SK-N-SH (cell line): ENCODE measurements around the gene MAGEA9.

Experiments used
- CTCF ChIP-seq: fragments of 200-600 bp; sonication (generic); IDR thresholded peaks from 2 replicates; pipeline ENCODE4 v1.6.1; 2017; ENCODE audit warnings: antibody characterized with exemption, mild to moderate bottlenecking, moderate library complexity
- ELF1 ChIP-seq: IDR thresholded peaks from 2 replicates; pipeline ENCODE4 v1.4.0; 2012
- EP300 ChIP-seq, 2 experiments: IDR thresholded peaks; 2 replicates each; pipeline versions ENCODE4 v1.4.0 to v1.6.1; 2012; ENCODE audit warnings: borderline replicate concordance in 1 of 2, low read depth in 1 of 2, low read length in 1 of 2
- EZH2phosphoT487 ChIP-seq: fragments of 200-600 bp; sonication (generic); IDR thresholded peaks from 2 replicates; pipeline ENCODE4 v1.6.1; 2017; ENCODE audit warnings: low read depth, mixed run types, mild to moderate bottlenecking, antibody characterized with exemption, moderate library complexity, borderline replicate concordance
- FOXJ3 ChIP-seq: sonication (generic); formaldehyde crosslinking; IDR thresholded peaks from 2 replicates; pipeline ENCODE4 v1.5.1; 2020; ENCODE audit warnings: mild to moderate bottlenecking, missing genetic modification reagents
- FOXM1 ChIP-seq: IDR thresholded peaks from 2 replicates; pipeline ENCODE4 v1.4.0; 2012; ENCODE audit warnings: low read depth, mild to moderate bottlenecking
- POLR2AphosphoS5 ChIP-seq: IDR thresholded peaks from 2 replicates; pipeline ENCODE4 v1.6.1; 2012; ENCODE audit warnings: low read depth, low read length
- RCOR1 ChIP-seq: fragments of 150-350 bp; IDR thresholded peaks from 2 replicates; pipeline ENCODE4 v1.6.1; 2017; ENCODE audit warnings: antibody characterized with exemption, low read length
- REST ChIP-seq: IDR thresholded peaks from 2 replicates; pipeline ENCODE4 v1.6.1; 2012; ENCODE audit warnings: mild to moderate bottlenecking, low read depth, low read length, moderate library complexity
- SIN3A ChIP-seq: IDR thresholded peaks from 2 replicates; pipeline ENCODE4 v1.6.1; 2012; ENCODE audit warnings: low read depth, mild to moderate bottlenecking, low read length, moderate library complexity, borderline replicate concordance
- TF ChIP-seq, protein P1 (sequence below): IDR thresholded peaks from 2 replicates; pipeline ENCODE4; 2012

GRCh38 chrX:149807747-149808458 lies 26.2 kb downstream of the MAGEA9 start:
- no peak for TF ChIP-seq FOXM1
- TF ChIP-seq CTCF: no peak
- no peak for TF ChIP-seq ELF1
- no peak for TF ChIP-seq EZH2phosphoT487
- TF ChIP-seq, protein P1, sequence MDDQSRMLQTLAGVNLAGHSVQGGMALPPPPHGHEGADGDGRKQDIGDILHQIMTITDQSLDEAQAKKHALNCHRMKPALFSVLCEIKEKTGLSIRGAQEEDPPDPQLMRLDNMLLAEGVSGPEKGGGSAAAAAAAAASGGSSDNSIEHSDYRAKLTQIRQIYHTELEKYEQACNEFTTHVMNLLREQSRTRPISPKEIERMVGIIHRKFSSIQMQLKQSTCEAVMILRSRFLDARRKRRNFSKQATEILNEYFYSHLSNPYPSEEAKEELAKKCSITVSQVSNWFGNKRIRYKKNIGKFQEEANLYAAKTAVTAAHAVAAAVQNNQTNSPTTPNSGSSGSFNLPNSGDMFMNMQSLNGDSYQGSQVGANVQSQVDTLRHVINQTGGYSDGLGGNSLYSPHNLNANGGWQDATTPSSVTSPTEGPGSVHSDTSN: no peak
- TF ChIP-seq EP300 (IDR thresholded peaks at IDR 0.05; ENCODE audit: borderline replicate concordance in 1 of 2, low read depth in 1 of 2, low read length in 1 of 2): no peak
- TF ChIP-seq REST: no peak
- TF ChIP-seq RCOR1: no peak
- no peak for TF ChIP-seq FOXJ3 (CRISPR knock-in tag)
- no peak for TF ChIP-seq POLR2AphosphoS5
- no peak for TF ChIP-seq SIN3A
